ENCODE results near the gene HLA-DMB.
"Not testable (repeated sequence)": the region's sequence is repeated elsewhere in the genome, so short reads cannot be mapped to it uniquely, and the experiment has no call there.

The HLA-DMB gene

GRCh38 chr6:32945108-32945760 is 4.4 kb upstream of the HLA-DMB start:
- Histone ChIP-seq H3K36me3 (ENCODE audit: control insufficient read depth in 1 of 2, insufficient read depth in 2 of 2, low read length in 2 of 2) (no peaks in the 10 kb centered on the region), H3K4me3 (ENCODE audit: low read depth in 1 of 2, low read length in 2 of 2) (no peak overlapping the region), H3K4me1 (ENCODE audit: control insufficient read depth in 1 of 2, insufficient read depth in 2 of 2, low read length in 2 of 2) (peaks cover 5 to 6% of the 10 kb centered on the region in 2 donors), H3K27ac (ENCODE audit: low read length) (peak overlapping the region; percentile 56), H3K27me3 (ENCODE audit: low read depth, low read length) (no peaks in the 10 kb centered on the region), H3K9me3 (ENCODE audit: control insufficient read depth in 1 of 2, low read length in 2 of 2) (no peaks in the 10 kb centered on the region)

- Histone ChIP-seq H3K4me3 (ENCODE audit: low read depth in 1 of 2, low read length in 2 of 2) (no peak overlapping the region), H3K27ac (ENCODE audit: low read length) (peak overlapping the region; percentile 56), H3K4me1 (ENCODE audit: control insufficient read depth in 1 of 2, insufficient read depth in 2 of 2, low read length in 2 of 2) (peaks cover 8% of the 10 kb centered on the region in 2 donors), H3K27me3 (ENCODE audit: low read depth, low read length) (no peaks in the 10 kb centered on the region), H3K36me3 (ENCODE audit: control insufficient read depth in 1 of 2, insufficient read depth in 2 of 2, low read length in 2 of 2) (no peaks in the 10 kb centered on the region), H3K9me3 (ENCODE audit: control insufficient read depth in 1 of 2, low read length in 2 of 2) (no peaks in the 10 kb centered on the region)
Measured at GRCh38 chr6:32943864-32944649, 3.2 kb upstream of the HLA-DMB start.

DNA sequence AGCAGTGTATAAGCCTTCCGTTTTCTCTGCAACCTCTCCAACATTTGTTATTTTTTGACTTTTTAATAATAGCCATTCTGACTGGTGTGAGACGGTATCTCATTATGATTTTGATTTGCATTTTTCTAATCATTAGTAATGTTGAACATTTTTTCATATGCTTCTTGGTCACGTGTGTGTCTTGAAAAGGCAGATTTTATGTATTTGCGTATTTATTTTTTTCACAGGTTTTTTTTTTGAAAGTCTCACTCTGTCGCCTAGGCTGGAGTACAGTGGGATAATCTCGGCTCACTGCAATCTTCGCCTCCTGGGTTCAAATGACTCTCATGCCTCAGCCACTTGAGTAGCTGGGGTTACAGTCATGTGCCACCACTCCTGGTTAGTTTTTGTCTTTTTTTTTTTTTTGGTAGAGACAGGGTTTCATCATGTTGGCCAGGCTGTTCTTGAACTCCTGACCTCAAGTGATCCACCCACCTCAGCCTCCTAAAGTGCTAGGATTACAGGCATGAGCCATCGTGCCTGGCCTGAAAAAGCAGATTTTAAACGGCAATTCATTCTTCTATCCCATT is 1.8 kb upstream of the HLA-DMB start:
- H3K36me3 ChIP-seq (ENCODE audit: control insufficient read depth in 1 of 2, insufficient read depth in 2 of 2, low read length in 2 of 2); H3K4me1 ChIP-seq (ENCODE audit: control insufficient read depth in 1 of 2, insufficient read depth in 2 of 2, low read length in 2 of 2); H3K27ac ChIP-seq (ENCODE audit: low read length); H3K9me3 ChIP-seq (ENCODE audit: control insufficient read depth in 1 of 2, low read length in 2 of 2); H3K27me3 ChIP-seq (ENCODE audit: low read depth, low read length); H3K4me3 ChIP-seq (ENCODE audit: low read depth in 1 of 2, low read length in 2 of 2): not testable (repeated sequence)

GRCh38 chr6:32941214-32941768 is 463 bp upstream of the HLA-DMB start:
- H3K4me3 ChIP-seq (ENCODE audit: low read depth in 1 of 2, low read length in 2 of 2): peak overlapping the region; percentile 59 to 73
- H3K9me3 ChIP-seq (ENCODE audit: control insufficient read depth in 1 of 2, low read length in 2 of 2): no peaks in the 10 kb centered on the region
- H3K27ac ChIP-seq (ENCODE audit: low read length): peak overlapping the region; percentile 90
- peaks cover 8% of the 10 kb centered on the region in 2 donors for H3K4me1 ChIP-seq (ENCODE audit: control insufficient read depth in 1 of 2, insufficient read depth in 2 of 2, low read length in 2 of 2)
- H3K36me3 ChIP-seq (ENCODE audit: control insufficient read depth in 1 of 2, insufficient read depth in 2 of 2, low read length in 2 of 2): peaks cover 0 to 4% of the 10 kb centered on the region in 2 donors
- H3K27me3 ChIP-seq (ENCODE audit: low read depth, low read length): no peaks in the 10 kb centered on the region

GRCh38 chr6:32938494-32938893 is 2.3 kb downstream of the HLA-DMB start:
- Histone ChIP-seq H3K4me3 (ENCODE audit: low read depth in 1 of 2, low read length in 2 of 2) (no peak overlapping the region), H3K27ac (ENCODE audit: low read length) (no peak overlapping the region), H3K36me3 (ENCODE audit: control insufficient read depth in 1 of 2, insufficient read depth in 2 of 2, low read length in 2 of 2) (peaks cover 0 to 4% of the 10 kb centered on the region in 2 donors), H3K9me3 (ENCODE audit: control insufficient read depth in 1 of 2, low read length in 2 of 2) (no peaks in the 10 kb centered on the region), H3K27me3 (ENCODE audit: low read depth, low read length) (no peaks in the 10 kb centered on the region), H3K4me1 (ENCODE audit: control insufficient read depth in 1 of 2, insufficient read depth in 2 of 2, low read length in 2 of 2) (peaks cover 8% of the 10 kb centered on the region in 2 donors)

- Histone ChIP-seq H3K27ac (ENCODE audit: low read length) (peak overlapping the region; percentile 46), H3K36me3 (ENCODE audit: control insufficient read depth in 1 of 2, insufficient read depth in 2 of 2, low read length in 2 of 2) (peaks cover 0 to 4% of the 10 kb centered on the region in 2 donors), H3K4me3 (ENCODE audit: low read depth in 1 of 2, low read length in 2 of 2) (no peak overlapping the region), H3K9me3 (ENCODE audit: control insufficient read depth in 1 of 2, low read length in 2 of 2) (no peaks in the 10 kb centered on the region), H3K27me3 (ENCODE audit: low read depth, low read length) (no peaks in the 10 kb centered on the region), H3K4me1 (ENCODE audit: control insufficient read depth in 1 of 2, insufficient read depth in 2 of 2, low read length in 2 of 2) (peaks cover 8% of the 10 kb centered on the region in 2 donors)
Measured at GRCh38 chr6:32937230-32937633, 3.6 kb downstream of the HLA-DMB start.

DNA sequence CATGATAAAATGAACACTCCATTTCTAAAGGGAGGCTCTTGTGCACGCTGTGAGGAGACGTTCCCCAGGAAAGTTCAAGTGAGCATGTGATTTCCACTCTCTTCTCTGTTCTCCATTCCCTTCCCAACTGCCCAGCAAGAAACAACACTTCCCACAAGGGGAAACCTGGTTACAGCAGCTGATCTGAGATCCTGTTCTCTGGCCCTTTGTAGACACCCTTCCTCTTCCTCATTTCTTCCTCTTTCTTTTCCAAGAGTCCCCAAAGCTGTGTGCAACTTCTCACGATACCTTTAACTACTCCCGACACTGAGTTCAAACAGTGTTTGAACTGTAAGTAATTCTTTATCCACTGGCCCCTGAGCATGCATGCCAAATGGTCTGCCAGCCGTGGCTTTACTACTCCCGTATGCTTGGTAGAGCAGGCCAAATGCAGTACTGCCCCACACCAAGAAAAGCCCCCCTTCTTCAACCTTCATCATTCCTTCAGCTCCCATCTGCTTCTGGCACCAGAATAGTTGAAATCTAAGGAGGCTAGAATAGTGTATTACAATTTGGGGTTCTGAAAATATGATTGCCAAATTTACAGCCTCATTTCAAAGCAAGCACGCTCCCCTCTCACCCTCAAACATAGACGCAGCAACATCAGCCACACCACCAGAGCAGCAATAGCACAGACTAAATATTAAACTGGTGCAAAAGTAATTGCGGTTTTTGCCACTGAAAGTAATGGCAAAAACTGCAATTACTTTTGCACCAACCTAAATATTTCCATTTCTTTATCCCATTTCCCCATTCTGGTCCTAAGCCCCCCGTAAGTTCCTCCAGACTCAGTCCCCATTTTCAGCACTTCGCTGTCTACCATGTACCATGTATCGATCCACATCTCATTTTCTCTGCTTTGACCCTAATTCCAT is 4.3 kb downstream of the HLA-DMB start:
- Histone ChIP-seq H3K36me3 (ENCODE audit: control insufficient read depth in 1 of 2, insufficient read depth in 2 of 2, low read length in 2 of 2) (peaks cover 0 to 4% of the 10 kb centered on the region in 2 donors), H3K9me3 (ENCODE audit: control insufficient read depth in 1 of 2, low read length in 2 of 2) (no peaks in the 10 kb centered on the region), H3K4me1 (ENCODE audit: control insufficient read depth in 1 of 2, insufficient read depth in 2 of 2, low read length in 2 of 2) (peaks cover 8% of the 10 kb centered on the region in 2 donors), H3K4me3 (ENCODE audit: low read depth in 1 of 2, low read length in 2 of 2) (no peak overlapping the region), H3K27ac (ENCODE audit: low read length) (peak overlapping the region; percentile 46), H3K27me3 (ENCODE audit: low read depth, low read length) (no peaks in the 10 kb centered on the region)

DNA sequence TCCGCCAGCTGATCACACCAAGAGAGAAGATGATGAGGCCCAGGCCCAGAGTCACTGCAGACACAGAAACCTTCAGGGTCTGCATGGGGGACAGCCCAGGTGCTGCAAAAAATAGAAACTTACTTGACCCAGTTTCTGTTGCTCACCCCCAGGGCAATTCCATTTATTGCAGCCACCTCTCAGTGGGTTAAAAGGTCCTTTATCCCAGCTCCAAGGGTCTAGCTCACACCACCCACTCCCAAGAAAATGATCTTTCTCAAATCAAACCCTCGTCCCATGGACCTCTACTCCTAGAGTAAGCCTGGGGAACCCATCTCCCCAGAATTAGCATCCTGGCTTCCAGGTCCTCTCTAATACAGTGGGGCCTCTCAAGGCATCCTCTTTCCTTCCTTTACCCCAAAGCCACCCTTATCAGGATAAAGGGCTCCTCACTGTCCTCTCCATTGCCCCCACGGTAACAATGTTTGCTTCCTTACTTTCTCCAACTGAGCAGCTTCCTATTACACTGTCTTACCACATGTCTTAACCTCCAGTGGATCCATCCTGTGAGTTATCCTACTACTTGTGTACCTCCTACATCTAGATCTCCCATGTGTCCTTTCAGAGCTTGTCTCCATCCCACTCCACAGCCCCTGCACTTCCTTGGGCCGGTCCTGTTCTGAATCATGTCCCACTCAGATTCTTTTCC is 5.1 kb downstream of the HLA-DMB start:
- H3K27me3 ChIP-seq (ENCODE audit: low read depth, low read length): no peaks in the 10 kb centered on the region
- H3K36me3 ChIP-seq (ENCODE audit: control insufficient read depth in 1 of 2, insufficient read depth in 2 of 2, low read length in 2 of 2): peaks cover 0 to 4% of the 10 kb centered on the region in 2 donors
- H3K9me3 ChIP-seq (ENCODE audit: control insufficient read depth in 1 of 2, low read length in 2 of 2): no peaks in the 10 kb centered on the region
- H3K4me1 ChIP-seq (ENCODE audit: control insufficient read depth in 1 of 2, insufficient read depth in 2 of 2, low read length in 2 of 2): peaks cover 7% of the 10 kb centered on the region in 2 donors
- H3K27ac ChIP-seq (ENCODE audit: low read length): peak overlapping the region; percentile 46
- no peak overlapping the region for H3K4me3 ChIP-seq (ENCODE audit: low read depth in 1 of 2, low read length in 2 of 2)

GRCh38 chr6:32933661-32934085 is 7.2 kb downstream of the HLA-DMB start:
- Histone ChIP-seq H3K27ac (ENCODE audit: low read length) (no peak overlapping the region), H3K4me3 (ENCODE audit: low read depth in 1 of 2, low read length in 2 of 2) (no peak overlapping the region), H3K27me3 (ENCODE audit: low read depth, low read length) (no peaks in the 10 kb centered on the region), H3K36me3 (ENCODE audit: control insufficient read depth in 1 of 2, insufficient read depth in 2 of 2, low read length in 2 of 2) (peaks cover 0 to 4% of the 10 kb centered on the region in 2 donors), H3K4me1 (ENCODE audit: control insufficient read depth in 1 of 2, insufficient read depth in 2 of 2, low read length in 2 of 2) (no peaks in the 10 kb centered on the region), H3K9me3 (ENCODE audit: control insufficient read depth in 1 of 2, low read length in 2 of 2) (no peaks in the 10 kb centered on the region)

DNA sequence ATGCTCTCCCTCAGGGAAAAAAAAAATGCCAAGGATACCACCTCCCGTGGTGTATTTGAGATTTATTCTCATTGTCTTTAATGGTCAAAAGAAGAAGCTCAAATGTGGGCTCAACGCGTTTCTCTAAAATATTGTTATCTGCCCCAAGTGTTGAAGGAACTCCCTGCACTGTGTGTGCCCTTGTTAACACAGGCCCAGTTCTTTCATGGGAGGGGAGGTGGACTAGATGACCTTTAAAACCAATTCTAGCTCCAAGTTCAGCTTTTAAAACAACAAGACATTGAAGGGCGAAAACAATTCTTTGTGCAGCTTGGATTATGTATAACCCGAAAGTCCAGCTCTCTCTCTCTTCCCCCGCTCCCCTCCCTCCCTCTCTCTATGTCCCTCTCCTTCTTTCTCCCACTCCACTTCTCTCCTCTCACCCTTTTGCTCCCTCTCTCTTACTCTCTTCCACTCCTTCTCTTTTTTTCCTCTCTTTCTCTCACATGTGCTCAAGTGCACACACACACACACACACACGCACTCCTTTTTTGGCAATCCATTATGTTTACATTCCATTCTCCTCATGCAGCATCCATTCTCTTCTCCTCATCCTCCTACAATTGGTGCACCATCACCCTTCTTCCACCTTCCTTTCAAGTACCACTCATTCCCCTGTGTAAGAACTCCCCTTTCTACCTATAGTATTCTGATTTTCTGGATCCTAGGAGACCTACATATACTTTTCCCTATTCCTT is 8.5 kb downstream of the HLA-DMB start:
- Histone ChIP-seq H3K36me3 (ENCODE audit: control insufficient read depth in 1 of 2, insufficient read depth in 2 of 2, low read length in 2 of 2) (no peaks in the 10 kb centered on the region), H3K4me1 (ENCODE audit: control insufficient read depth in 1 of 2, insufficient read depth in 2 of 2, low read length in 2 of 2) (no peaks in the 10 kb centered on the region), H3K9me3 (ENCODE audit: control insufficient read depth in 1 of 2, low read length in 2 of 2) (no peaks in the 10 kb centered on the region), H3K4me3 (ENCODE audit: low read depth in 1 of 2, low read length in 2 of 2) (no peak overlapping the region), H3K27ac (ENCODE audit: low read length) (no peak overlapping the region), H3K27me3 (ENCODE audit: low read depth, low read length) (no peaks in the 10 kb centered on the region)
